Keratinocyte (primary cell): ENCODE data around the gene OPHN1. TPM values are rescaled to one million over a fixed set of nuclear protein-coding genes. Genes with fewer than 3 reads are reported as not detected.
"Not testable (repeated sequence)": the region's sequence is repeated elsewhere in the genome, so short reads cannot be mapped to it uniquely, and the experiment has no call there.

Source experiments
- DNase-seq: peaks from one replicate; pipeline ENCODE4 v3.0.0-alpha.2; 2011; ENCODE audit warnings: low read depth, missing footprints, low spot score
- FAIRE-seq: peaks from 2 replicates; lab custom pipeline; 2011; peaks lifted over from hg19 to GRCh38; lab: Jason Lieb, UNC
- H2AFZ ChIP-seq: 2 replicates; pipeline ENCODE4 v1.6.0; 2012; ENCODE audit warnings: low read length, control low read depth, inconsistent platforms; ENCODE audit not compliant: control insufficient read depth
- H3K27ac ChIP-seq: 2 replicates; pipeline ENCODE4 v1.5.1; 2011; ENCODE audit warnings: low read length; ENCODE audit not compliant: control insufficient read depth, insufficient read depth
- H3K27me3 ChIP-seq: 3 replicates; pipeline ENCODE4 v1.6.0; 2011; ENCODE audit warnings: low read length; ENCODE audit not compliant: control insufficient read depth, insufficient read depth; ENCODE audit errors: extremely low read depth
- H3K36me3 ChIP-seq, 2 experiments: 2 replicates in 1 of 2; 3 replicates in 1 of 2; pipeline ENCODE4 v1.5.1; 2011; ENCODE audit warnings: low read length in 2 of 2, mild to moderate bottlenecking in 1 of 2; ENCODE audit not compliant: control insufficient read depth in 2 of 2, insufficient read depth in 2 of 2; ENCODE audit errors: extremely low read depth in 1 of 2
- H3K4me1 ChIP-seq: 3 replicates; pipeline ENCODE4 v1.5.1; 2011; ENCODE audit warnings: low read length; ENCODE audit not compliant: control insufficient read depth, insufficient read depth; ENCODE audit errors: extremely low read depth
- H3K4me2 ChIP-seq: 3 replicates; pipeline ENCODE4 v1.6.0; 2011; ENCODE audit warnings: low read depth, low read length; ENCODE audit not compliant: control insufficient read depth, insufficient read depth; ENCODE audit errors: extremely low read depth
- H3K4me3 ChIP-seq, 3 experiments: fragments of 200-600 bp in 1 of 3; sonication (generic) in 1 of 3; 2 replicates in 2 of 3; 3 replicates in 1 of 3; pipeline ENCODE4 v1.5.1; 2011 to 2016; ENCODE audit warnings: low read length in 3 of 3, mild to moderate bottlenecking in 3 of 3, control low read depth in 2 of 3, inconsistent platforms in 1 of 3, low read depth in 1 of 3, mixed read lengths in 1 of 3, mixed run types in 1 of 3, moderate library complexity in 1 of 3; ENCODE audit not compliant: control insufficient read depth in 2 of 3, insufficient read depth in 2 of 3; ENCODE audit errors: extremely low read depth in 1 of 3
- H3K79me2 ChIP-seq: 2 replicates; pipeline ENCODE4 v1.6.0; 2012; ENCODE audit warnings: low read length; ENCODE audit not compliant: control insufficient read depth, insufficient read depth
- H3K9ac ChIP-seq: 3 replicates; pipeline ENCODE4 v1.6.0; 2011; ENCODE audit warnings: low read length; ENCODE audit not compliant: control insufficient read depth, insufficient read depth; ENCODE audit errors: extremely low read depth
- H3K9me1 ChIP-seq: 3 replicates; pipeline ENCODE4 v1.6.0; 2011; ENCODE audit warnings: low read length; ENCODE audit not compliant: control insufficient read depth, insufficient read depth; ENCODE audit errors: extremely low read depth
- H3K9me3 ChIP-seq: 2 replicates; pipeline ENCODE4 v1.5.1; 2012; ENCODE audit warnings: low read depth, low read length; ENCODE audit not compliant: control insufficient read depth
- H4K20me1 ChIP-seq: 3 replicates; pipeline ENCODE4 v1.6.0; 2011; ENCODE audit warnings: low read length; ENCODE audit not compliant: control insufficient read depth, insufficient read depth; ENCODE audit errors: extremely low read depth
- CTCF ChIP-seq, 3 experiments: IDR thresholded peaks in 1 of 3; conservative IDR thresholded peaks in 1 of 3; optimal IDR thresholded peaks in 1 of 3; 2 replicates in 2 of 3; 3 replicates in 1 of 3; pipeline versions ENCODE3 to v1.5.1; 2011; ENCODE audit warnings: low read length in 3 of 3, mild to moderate bottlenecking in 3 of 3, moderate library complexity in 2 of 3, control low read depth in 1 of 3, inconsistent platforms in 1 of 3; ENCODE audit not compliant: insufficient read depth in 2 of 3; ENCODE audit errors: extremely low read depth in 1 of 3
- EZH2 ChIP-seq: IDR thresholded peaks from one replicate; pipeline ENCODE4 v1.6.1; 2012; ENCODE audit warnings: inconsistent platforms, mild to moderate bottlenecking, low read length, moderate library complexity
- dilution Hi-C: fragments of 300-500 bp; cut with MboI; formaldehyde crosslinking; loops from one replicate; pipeline ENCODE4 v1.7.0; 2020; ENCODE audit warnings: low sequenced_read_pairs; ENCODE audit not compliant: extremely low pct_ligation_motif_present
- polyA plus RNA-seq, 5 experiments: library from polyadenylated mRNA; depleted of rRNA in 3 of 5; stranded (reverse) in 3 of 5; stranded (forward) in 1 of 5; unstranded in 1 of 5; fragments of >200 nt; gene quantifications; 1 replicate in 1 of 5; 2 replicates in 3 of 5; 3 replicates in 1 of 5; pipeline versions ENCODE4 v1.2.1 to v1.2.3, GENCODE V29; 2011 to 2012; ENCODE audit warnings: missing spikeins in 2 of 5, low read depth in 1 of 5, low replicate concordance in 1 of 5

Gene OPHN1
- polyA plus RNA-seq, 1 donor (not counting 4 experiments of a cell fraction or from before 2014, with no cell fraction given), result 3.1 TPM

GRCh38 chrX:68079961-68080360, 353.3 kb downstream of the OPHN1 start:
- dilution Hi-C loops, result no loop called here
- H3K9me1 ChIP-seq, result no peaks in the 10 kb centered on the region
- no peaks in the 10 kb centered on the region for H3K9me3 ChIP-seq
- H2AFZ ChIP-seq, result no peak overlapping the region
- TF ChIP-seq EZH2, result no peak
- no peak for TF ChIP-seq CTCF (optimal IDR thresholded peaks at IDR 0.05 in 1 of 3, IDR thresholded peaks at IDR 0.05 in 1 of 3, conservative IDR thresholded peaks at IDR 0.05 in 1 of 3; ENCODE audit: extremely low read depth in 1 of 3, insufficient read depth in 2 of 3, low read length in 3 of 3)
- FAIRE-seq, result no peak
- no peak for DNase-seq
- H3K27ac ChIP-seq, result no peak overlapping the region
- no peaks in the 10 kb centered on the region for H3K27me3 ChIP-seq
- H3K79me2 ChIP-seq, result no peaks in the 10 kb centered on the region
- H3K4me2 ChIP-seq, result no peak overlapping the region
- no peaks in the 10 kb centered on the region for H4K20me1 ChIP-seq
- H3K4me3 ChIP-seq, result no peak overlapping the region
- H3K36me3 ChIP-seq, result no peaks in the 10 kb centered on the region
- H3K9ac ChIP-seq, result no peak overlapping the region
- no peaks in the 10 kb centered on the region for H3K4me1 ChIP-seq

GRCh38 chrX:68078801-68079200, 354.5 kb downstream of the OPHN1 start:
- FAIRE-seq, H3K4me1 ChIP-seq, H3K79me2 ChIP-seq, H3K9me1 ChIP-seq, H3K9me3 ChIP-seq, H3K27me3 ChIP-seq, H3K36me3 ChIP-seq, H3K9ac ChIP-seq, H3K4me3 ChIP-seq, H3K4me2 ChIP-seq, H4K20me1 ChIP-seq, H2AFZ ChIP-seq, DNase-seq, dilution Hi-C loops, H3K27ac ChIP-seq: not testable (repeated sequence)

GRCh38 chrX:68077378-68077777, 355.9 kb downstream of the OPHN1 start:
- Histone ChIP-seq H3K4me3 (no peak overlapping the region), H3K9ac (no peak overlapping the region), H3K9me3 (no peaks in the 10 kb centered on the region), H4K20me1 (no peaks in the 10 kb centered on the region), H3K4me1 (no peaks in the 10 kb centered on the region), H3K79me2 (no peaks in the 10 kb centered on the region), H2AFZ (no peak overlapping the region), H3K27me3 (no peaks in the 10 kb centered on the region), H3K4me2 (no peak overlapping the region), H3K9me1 (no peaks in the 10 kb centered on the region), H3K27ac (no peak overlapping the region), H3K36me3 (no peaks in the 10 kb centered on the region)
- TF ChIP-seq CTCF (optimal IDR thresholded peaks at IDR 0.05 in 1 of 3, IDR thresholded peaks at IDR 0.05 in 1 of 3, conservative IDR thresholded peaks at IDR 0.05 in 1 of 3; ENCODE audit: extremely low read depth in 1 of 3, insufficient read depth in 2 of 3, low read length in 3 of 3) (no peak), EZH2 (no peak)
- dilution Hi-C loops, result no loop called here
- FAIRE-seq (no peak), DNase-seq (no peak)
